H9 (cell line): ENCODE data around the gene GLRX. TPM values are rescaled to one million over a fixed set of nuclear protein-coding genes. Genes with fewer than 3 reads are reported as not detected.

Experiments used
- DNase-seq: peaks from one replicate; pipeline ENCODE4 v3.0.0-alpha.2; 2017
- H2AFZ ChIP-seq: one replicate; pipeline ENCODE4 v1.6.1; 2013; ENCODE audit warnings: mild to moderate bottlenecking, low read length, control low read depth, moderate library complexity
- H2AK5ac ChIP-seq: 2 replicates; pipeline ENCODE4 v1.6.1; 2013; ENCODE audit warnings: low read length, control low read depth, mixed read lengths; ENCODE audit not compliant: insufficient read length
- H2BK120ac ChIP-seq: one replicate; pipeline ENCODE4 v1.6.1; 2013; ENCODE audit warnings: low read depth, mild to moderate bottlenecking, low read length, control low read depth, inconsistent platforms; ENCODE audit not compliant: poor library complexity, severe bottlenecking
- H2BK12ac ChIP-seq: 2 replicates; pipeline ENCODE4 v1.6.1; 2013; ENCODE audit warnings: low read length, control low read depth, mixed read lengths, low read depth; ENCODE audit not compliant: insufficient read length
- H2BK15ac ChIP-seq: 2 replicates; pipeline ENCODE4 v1.6.1; 2013; ENCODE audit warnings: low read depth, low read length, control low read depth
- H2BK20ac ChIP-seq: one replicate; pipeline ENCODE4 v1.6.1; 2013; ENCODE audit warnings: low read depth, mild to moderate bottlenecking, low read length, control low read depth, inconsistent platforms; ENCODE audit not compliant: poor library complexity, severe bottlenecking
- H2BK5ac ChIP-seq: 2 replicates; pipeline ENCODE4 v1.6.1; 2013; ENCODE audit warnings: low read length, control low read depth, mixed read lengths; ENCODE audit not compliant: insufficient read length
- H3K14ac ChIP-seq: 2 replicates; pipeline ENCODE4 v1.6.1; 2013; ENCODE audit warnings: low read length, control low read depth; ENCODE audit not compliant: insufficient read depth
- H3K18ac ChIP-seq: 2 replicates; pipeline ENCODE4 v1.6.1; 2013; ENCODE audit warnings: low read depth, mild to moderate bottlenecking, mixed read lengths, low read length, control low read depth; ENCODE audit not compliant: insufficient read length
- H3K23ac ChIP-seq: 2 replicates; pipeline ENCODE4 v1.6.1; 2013; ENCODE audit warnings: low read length, control low read depth, mixed read lengths, low read depth; ENCODE audit not compliant: insufficient read length
- H3K23me2 ChIP-seq: 2 replicates; pipeline ENCODE4 v1.6.1; 2013; ENCODE audit warnings: low read depth, mild to moderate bottlenecking, mixed read lengths, low read length, control low read depth; ENCODE audit not compliant: insufficient read length, poor library complexity, severe bottlenecking
- H3K27ac ChIP-seq: 2 replicates; pipeline ENCODE4 v1.5.1; 2013; ENCODE audit warnings: low read length, control low read depth, mixed read lengths, low read depth; ENCODE audit not compliant: insufficient read length
- H3K27me3 ChIP-seq: 2 replicates; pipeline ENCODE4 v1.6.1; 2013; ENCODE audit warnings: low read length, control low read depth, inconsistent platforms; ENCODE audit not compliant: insufficient read depth
- H3K4ac ChIP-seq: 2 replicates; pipeline ENCODE4 v1.6.1; 2013; ENCODE audit warnings: low read depth, mild to moderate bottlenecking, control low read depth, inconsistent platforms, low read length, moderate library complexity
- H3K4me1 ChIP-seq: 2 replicates; pipeline ENCODE4 v1.6.1; 2013; ENCODE audit warnings: low read length, control low read depth, inconsistent platforms; ENCODE audit not compliant: insufficient read depth
- H3K4me2 ChIP-seq: 2 replicates; pipeline ENCODE4 v1.6.1; 2013; ENCODE audit warnings: low read length, control low read depth, mixed read lengths; ENCODE audit not compliant: insufficient read length, insufficient read depth
- H3K56ac ChIP-seq: 2 replicates; pipeline ENCODE4 v1.6.1; 2013; ENCODE audit warnings: low read depth, mild to moderate bottlenecking, mixed read lengths, low read length, control low read depth; ENCODE audit not compliant: insufficient read length
- H3K79me1 ChIP-seq: 2 replicates; pipeline ENCODE4 v1.6.1; 2013; ENCODE audit warnings: low read depth, mild to moderate bottlenecking, moderate library complexity, low read length, control low read depth, inconsistent platforms; ENCODE audit not compliant: insufficient read depth, poor library complexity, severe bottlenecking
- H3K79me2 ChIP-seq: 2 replicates; pipeline ENCODE4 v1.6.1; 2013; ENCODE audit warnings: low read length, control low read depth, inconsistent platforms; ENCODE audit not compliant: insufficient read depth
- H3K9ac ChIP-seq: 2 replicates; pipeline ENCODE4 v1.6.1; 2013; ENCODE audit warnings: low read length, control low read depth, mixed read lengths; ENCODE audit not compliant: insufficient read length; ENCODE audit errors: extremely low read depth
- H3K9me3 ChIP-seq: one replicate; pipeline ENCODE4 v1.6.1; 2013; ENCODE audit warnings: low read depth, low read length, inconsistent platforms; ENCODE audit not compliant: control insufficient read depth
- H3T11ph ChIP-seq: one replicate; pipeline ENCODE4 v1.6.1; 2013; ENCODE audit warnings: mild to moderate bottlenecking, low read length, control low read depth, inconsistent platforms
- H4K20me1 ChIP-seq: one replicate; pipeline ENCODE4 v1.6.1; 2013; ENCODE audit not compliant: control insufficient read depth, insufficient read length, insufficient read depth
- H4K5ac ChIP-seq: 2 replicates; pipeline ENCODE4 v1.6.1; 2013; ENCODE audit warnings: low read depth, mild to moderate bottlenecking, mixed read lengths, low read length, control low read depth; ENCODE audit not compliant: insufficient read length
- H4K8ac ChIP-seq: replicated peaks from 2 replicates; pipeline ENCODE4 v1.6.1; 2013; ENCODE audit warnings: low read length, control low read depth, mixed read lengths, low read depth; ENCODE audit not compliant: insufficient read length
- H4K91ac ChIP-seq: 2 replicates; pipeline ENCODE4 v1.6.1; 2013; ENCODE audit warnings: low read depth, mild to moderate bottlenecking, moderate library complexity, mixed read lengths, low read length, control low read depth; ENCODE audit not compliant: insufficient read length
- H3K27ac Mint-ChIP-seq, 3 experiments: 2 replicates in 2 of 3; 3 replicates in 1 of 3; pipeline ENCODE4 v1.8.0; 2020 to 2021; ENCODE audit warnings: mixed read lengths in 3 of 3, mild to moderate bottlenecking in 1 of 3, moderate library complexity in 1 of 3
- H3K27me3 Mint-ChIP-seq: 2 replicates; pipeline ENCODE4 v1.8.0; 2021; ENCODE audit warnings: low read depth, mild to moderate bottlenecking, moderate library complexity, mixed read lengths
- H3K36me3 Mint-ChIP-seq, 3 experiments: 2 replicates in 2 of 3; 3 replicates in 1 of 3; pipeline ENCODE4 v1.8.0; 2020 to 2021; ENCODE audit warnings: low read depth in 3 of 3, mixed read lengths in 3 of 3; ENCODE audit not compliant: insufficient read depth in 1 of 3
- H3K4me1 Mint-ChIP-seq, 2 experiments: 2 replicates each; pipeline ENCODE4 v1.8.0; 2020; ENCODE audit warnings: mixed read lengths in 2 of 2
- H3K4me3 Mint-ChIP-seq, 2 experiments: 2 replicates in 1 of 2; 3 replicates in 1 of 2; pipeline ENCODE4 v1.8.0; 2020 to 2021; ENCODE audit warnings: mild to moderate bottlenecking in 2 of 2, mixed read lengths in 2 of 2, moderate library complexity in 1 of 2
- H3K9me3 Mint-ChIP-seq, 2 experiments: 2 replicates in 1 of 2; 3 replicates in 1 of 2; pipeline ENCODE4 v1.8.0; 2020; ENCODE audit warnings: mild to moderate bottlenecking in 2 of 2, mixed read lengths in 2 of 2, moderate library complexity in 1 of 2
- WGBS: extraction: QIAGEN DNeasy Blood & Tissue Kit; methylation state at CpG from one replicate; pipeline ENCODE4 v1.1.7; 2013; ENCODE audit warnings: missing lambda C conversion rate, low lambda C conversion rate, mixed read lengths; ENCODE audit not compliant: insufficient read length; ENCODE audit errors: extremely low coverage; 5-methylcytosine and 5-hydroxymethylcytosine counted together
- total RNA-seq: library from RNA; stranded (reverse); gene quantifications from 2 replicates; pipeline ENCODE4 v1.2.1, GENCODE V29; 2021
- TF ChIP-seq, protein P1 (sequence below): fragments of 200-600 bp; sonication (generic); conservative IDR thresholded peaks from 3 replicates; pipeline ENCODE4 v1.8.0; 2021; ENCODE audit warnings: antibody characterized with exemption, mild to moderate bottlenecking

GLRX gene
- total RNA-seq, 1 experiment from 2014 or later, result 13.8 TPM

DNA sequence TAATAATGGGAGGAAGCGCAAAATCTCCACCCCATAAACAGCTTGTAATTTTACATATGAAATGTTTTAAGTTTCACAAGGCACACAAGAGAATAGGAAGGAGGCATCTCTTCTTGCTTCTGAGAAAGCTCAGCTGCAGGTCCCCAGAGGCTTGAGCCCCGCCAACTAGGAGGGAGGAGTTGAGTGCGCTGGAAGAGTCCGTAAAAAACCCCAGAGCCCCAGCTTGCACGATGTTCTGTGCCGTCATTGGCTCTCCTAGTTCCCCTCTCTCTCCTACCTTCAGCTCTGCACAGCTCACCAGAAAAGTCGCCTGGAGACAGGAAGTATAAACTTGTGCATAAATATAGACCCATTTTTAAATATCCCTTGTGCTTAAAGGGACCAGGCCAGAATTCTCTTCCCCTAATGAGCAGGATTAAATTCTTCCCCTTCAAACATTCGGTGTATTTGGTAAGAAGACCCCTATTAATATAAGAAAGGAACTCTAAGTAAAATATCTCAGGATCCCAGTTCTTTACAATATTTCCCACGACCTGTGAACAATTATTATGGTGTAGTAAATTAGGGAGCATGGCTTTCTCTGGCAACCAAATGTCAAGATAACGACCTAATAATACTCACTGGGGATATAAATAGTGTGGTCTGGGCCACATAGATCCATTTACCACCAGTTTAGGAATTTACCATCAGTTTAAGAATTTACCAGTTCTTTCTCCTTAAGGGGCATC lies 13.7 kb downstream of the GLRX start:
- no peak overlapping the region for H2BK12ac ChIP-seq
- H3K27ac ChIP-seq, result no peak overlapping the region
- H2BK120ac ChIP-seq, result no peak overlapping the region
- no peak overlapping the region for H4K91ac ChIP-seq
- H3K79me2 ChIP-seq, result no peaks in the 10 kb centered on the region
- H3K27me3 ChIP-seq, result no peaks in the 10 kb centered on the region
- H3K23me2 ChIP-seq, result no peaks in the 10 kb centered on the region
- H3K14ac ChIP-seq, result no peak overlapping the region
- Mint-ChIP-seq H3K9me3 (no peaks in the 10 kb centered on the region), H3K27me3 (peaks cover 2% of the 10 kb centered on the region; the same call in 1 of the 2 replicates), H3K4me1 (peaks cover 42% of the 10 kb centered on the region in 2 experiments), H3K36me3 (peaks cover 0 to 4% (median 0%) of the 10 kb centered on the region in 3 experiments; a peak in 1 of 7 replicates), H3K4me3 (no peak overlapping the region), H3K27ac (peak overlapping the region in 2 of 3 experiments; percentile 33 to 40; a peak in 2 of 7 replicates)
- H2AFZ ChIP-seq, result no peak overlapping the region
- H2BK20ac ChIP-seq, result no peak overlapping the region
- H4K20me1 ChIP-seq, result no peaks in the 10 kb centered on the region
- no peaks in the 10 kb centered on the region for H3K79me1 ChIP-seq
- H2AK5ac ChIP-seq, result no peak overlapping the region
- no CpG with 5 or more reads among the region's 10 CpGs for WGBS
- H3K23ac ChIP-seq, result no peak overlapping the region
- no peaks in the 10 kb centered on the region for H3K9me3 ChIP-seq
- H2BK15ac ChIP-seq, result no peak overlapping the region
- no peak overlapping the region for H2BK5ac ChIP-seq
- no peak for DNase-seq
- H4K8ac ChIP-seq, result no peak overlapping the region
- no peak overlapping the region for H3K4ac ChIP-seq
- TF ChIP-seq, protein P1, sequence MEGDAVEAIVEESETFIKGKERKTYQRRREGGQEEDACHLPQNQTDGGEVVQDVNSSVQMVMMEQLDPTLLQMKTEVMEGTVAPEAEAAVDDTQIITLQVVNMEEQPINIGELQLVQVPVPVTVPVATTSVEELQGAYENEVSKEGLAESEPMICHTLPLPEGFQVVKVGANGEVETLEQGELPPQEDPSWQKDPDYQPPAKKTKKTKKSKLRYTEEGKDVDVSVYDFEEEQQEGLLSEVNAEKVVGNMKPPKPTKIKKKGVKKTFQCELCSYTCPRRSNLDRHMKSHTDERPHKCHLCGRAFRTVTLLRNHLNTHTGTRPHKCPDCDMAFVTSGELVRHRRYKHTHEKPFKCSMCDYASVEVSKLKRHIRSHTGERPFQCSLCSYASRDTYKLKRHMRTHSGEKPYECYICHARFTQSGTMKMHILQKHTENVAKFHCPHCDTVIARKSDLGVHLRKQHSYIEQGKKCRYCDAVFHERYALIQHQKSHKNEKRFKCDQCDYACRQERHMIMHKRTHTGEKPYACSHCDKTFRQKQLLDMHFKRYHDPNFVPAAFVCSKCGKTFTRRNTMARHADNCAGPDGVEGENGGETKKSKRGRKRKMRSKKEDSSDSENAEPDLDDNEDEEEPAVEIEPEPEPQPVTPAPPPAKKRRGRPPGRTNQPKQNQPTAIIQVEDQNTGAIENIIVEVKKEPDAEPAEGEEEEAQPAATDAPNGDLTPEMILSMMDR, result no peak
- H3T11ph ChIP-seq, result no peak overlapping the region
- H3K9ac ChIP-seq, result no peak overlapping the region
- no peak overlapping the region for H4K5ac ChIP-seq
- H3K56ac ChIP-seq, result no peak overlapping the region
- peaks cover 2% of the 10 kb centered on the region for H3K4me1 ChIP-seq
- H3K18ac ChIP-seq, result no peak overlapping the region
- no peak overlapping the region for H3K4me2 ChIP-seq
